Hepatic stellate cell (primary cell): Measurements from ENCODE around the gene SPTBN1.
"Not testable (repeated sequence)": the region's sequence is repeated elsewhere in the genome, so short reads cannot be mapped to it uniquely, and the experiment has no call there.

Source experiments
- DNase-seq: peaks from one replicate; pipeline ENCODE4 v3.0.0; 2011; ENCODE audit warnings: low spot score

The SPTBN1 gene

DNA sequence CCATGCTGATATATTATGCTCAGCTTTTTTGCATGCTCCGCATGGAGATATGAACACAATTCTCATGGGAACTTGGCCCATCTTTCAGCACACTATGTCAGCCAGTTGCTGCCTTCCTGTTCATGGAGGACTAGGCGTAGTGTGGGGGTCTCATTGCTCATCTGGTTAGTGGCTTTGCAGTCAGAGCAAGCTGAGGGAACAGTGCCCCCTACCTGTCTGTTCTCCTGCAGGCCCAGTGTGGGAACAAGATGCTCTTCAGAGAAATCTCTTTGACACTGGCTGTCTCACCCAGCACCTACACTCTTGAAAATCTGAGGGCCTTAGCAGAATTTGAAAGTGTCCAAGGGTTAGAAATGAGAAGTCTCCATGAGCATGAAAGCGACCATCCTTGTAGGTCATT lies 47.1 kb downstream of the SPTBN1 start:
- DNase-seq: no peak

GRCh38 chr2:54503828-54504227 lies 47.7 kb downstream of the SPTBN1 start:
- no peak for DNase-seq

- DNase-seq: no peak
Observed at GRCh38 chr2:54504866-54505265, 48.7 kb downstream of the SPTBN1 start.

DNA sequence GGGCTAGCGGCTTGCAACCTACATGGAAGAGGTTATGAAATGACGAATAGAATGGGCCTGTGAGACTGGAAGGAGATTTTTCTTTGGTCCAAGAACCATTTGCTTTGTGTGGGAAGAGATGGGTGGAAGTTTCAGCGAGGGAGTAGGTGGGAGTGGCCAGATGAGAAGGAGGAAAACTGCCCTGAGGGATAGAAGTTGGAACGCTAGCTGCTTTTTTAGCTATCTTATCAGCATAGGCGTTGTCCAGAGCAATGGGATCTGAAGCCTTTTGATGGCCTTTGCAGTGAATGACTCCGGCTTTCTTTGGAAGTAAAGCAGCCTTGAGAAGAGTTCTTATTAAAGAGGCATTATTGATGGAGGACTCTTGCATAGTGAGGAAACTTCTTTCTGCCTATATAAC lies 52.4 kb downstream of the SPTBN1 start:
- no peak for DNase-seq

GRCh38 chr2:54509043-54509442 lies 52.9 kb downstream of the SPTBN1 start:
- DNase-seq: not testable (repeated sequence)

- no peak for DNase-seq
Observed at GRCh38 chr2:54510916-54511315, 54.8 kb downstream of the SPTBN1 start.

GRCh38 chr2:54512183-54512582 lies 56.1 kb downstream of the SPTBN1 start:
- DNase-seq: no peak

DNA sequence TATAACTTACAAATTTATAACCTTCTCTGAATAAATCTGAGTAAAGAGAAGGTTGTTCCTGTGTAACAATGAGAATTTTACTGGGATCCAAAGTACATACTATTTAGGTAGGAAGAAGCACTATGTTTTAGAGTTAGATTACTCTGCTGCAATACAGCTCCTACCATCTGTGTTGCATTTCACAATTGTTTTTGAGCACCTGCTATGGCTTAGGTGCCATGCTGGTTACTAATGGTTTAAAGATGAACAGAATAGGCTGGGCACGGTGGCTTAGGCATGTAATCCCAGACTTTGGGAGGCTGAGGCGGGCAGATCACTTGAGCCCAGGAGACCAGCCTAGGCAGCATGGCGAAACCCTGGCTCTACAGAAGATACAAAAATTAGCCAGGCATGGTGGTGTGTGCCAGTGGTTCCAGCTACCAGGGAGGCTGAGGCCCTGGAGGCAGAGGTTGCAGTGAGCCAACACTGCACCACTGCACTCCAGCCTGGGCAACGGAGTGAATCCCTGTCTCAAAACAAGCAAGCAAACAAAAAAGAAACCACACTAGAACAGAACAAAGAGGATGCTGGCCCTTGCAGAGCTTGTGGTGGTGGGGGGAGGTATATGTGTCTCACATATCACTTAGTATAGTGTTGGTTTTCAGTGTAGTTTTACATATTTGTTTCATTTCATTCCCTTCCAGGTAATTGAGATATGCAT lies 56.7 kb downstream of the SPTBN1 start:
- DNase-seq: no peak

DNA sequence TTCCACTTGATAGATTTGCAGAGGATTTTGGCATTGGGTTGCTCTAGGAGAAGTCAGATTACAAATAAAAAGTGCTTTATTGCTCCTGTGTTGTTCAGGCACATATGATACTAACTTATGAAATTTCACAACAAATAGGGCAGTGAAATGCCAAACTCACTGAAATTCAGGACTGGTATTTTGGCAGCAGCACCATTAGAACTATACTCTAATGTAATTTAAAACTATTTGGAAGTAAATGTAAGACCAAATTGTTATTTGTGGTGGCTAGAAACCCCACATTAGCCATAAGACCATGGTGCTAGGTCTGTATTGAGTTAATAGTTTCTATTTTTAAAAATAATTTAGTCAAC lies 57.2 kb downstream of the SPTBN1 start:
- no peak for DNase-seq

DNA sequence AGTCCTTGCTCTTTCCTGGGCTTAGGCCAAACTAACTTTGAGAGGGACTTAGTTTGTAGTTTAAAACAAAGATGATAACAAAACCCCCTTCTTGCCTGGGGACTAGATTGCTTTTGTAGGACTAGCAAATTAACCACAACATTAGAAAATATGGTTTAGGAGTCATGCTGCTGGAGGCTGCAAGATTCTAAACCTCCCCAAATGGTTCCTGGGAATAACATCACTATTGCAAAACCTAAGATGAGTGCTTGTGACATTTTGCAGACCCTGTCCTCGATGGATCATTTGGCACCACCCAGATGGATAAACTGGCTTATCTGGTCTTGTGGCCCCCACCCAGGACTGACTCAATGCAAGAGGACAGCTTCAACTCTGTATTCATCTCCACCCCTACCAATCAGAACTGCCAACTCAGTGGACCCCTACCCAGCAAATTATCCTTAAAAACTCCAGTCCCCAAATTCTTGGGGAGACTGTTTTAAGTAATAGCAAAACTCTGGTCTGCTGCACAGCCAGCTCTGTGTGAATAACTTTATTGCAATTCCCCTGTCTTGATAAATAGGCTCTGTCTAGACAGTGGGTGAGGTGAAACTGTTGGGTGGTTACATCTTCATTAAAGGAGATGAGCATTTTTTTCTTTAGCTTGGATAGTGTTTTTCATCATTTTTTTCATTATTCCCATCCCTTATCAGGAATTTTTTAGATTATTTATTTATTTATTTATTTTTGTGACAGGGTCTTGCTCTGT lies 58.9 kb downstream of the SPTBN1 start:
- no peak for DNase-seq

DNA sequence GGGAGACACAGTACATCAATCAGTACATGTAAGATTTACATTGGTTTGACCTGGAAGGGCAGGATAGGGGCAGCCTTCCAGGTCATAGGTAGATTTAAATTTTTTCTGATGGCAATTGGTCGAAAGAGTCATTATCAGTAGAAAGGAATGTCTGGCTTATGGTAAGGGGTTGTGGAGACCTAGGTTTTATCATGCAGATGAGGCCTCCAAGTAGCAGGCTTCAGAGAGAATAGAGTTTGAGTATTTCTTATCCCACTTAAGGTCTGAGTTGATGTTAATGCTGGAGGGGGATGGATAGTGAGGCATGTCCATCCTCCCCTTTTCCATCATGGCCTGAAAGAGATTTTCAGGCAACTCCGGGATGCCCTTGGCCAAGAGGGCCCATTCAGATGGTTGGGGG lies 60.7 kb downstream of the SPTBN1 start:
- DNase-seq: no peak

- DNase-seq: not testable (repeated sequence)
Observed at GRCh38 chr2:54518016-54518415, 61.9 kb downstream of the SPTBN1 start.

GRCh38 chr2:54518430-54518829 lies 62.3 kb downstream of the SPTBN1 start:
- no peak for DNase-seq

- DNase-seq: no peak
Observed at GRCh38 chr2:54519841-54520459, 63.8 kb downstream of the SPTBN1 start.

- peak; percentile 73 for DNase-seq
Observed at GRCh38 chr2:54520687-54521086, 64.6 kb downstream of the SPTBN1 start.

GRCh38 chr2:54522624-54523281 lies 66.6 kb downstream of the SPTBN1 start:
- no peak for DNase-seq

- no peak for DNase-seq
Observed at GRCh38 chr2:54523324-54523959, 67.3 kb downstream of the SPTBN1 start.

DNA sequence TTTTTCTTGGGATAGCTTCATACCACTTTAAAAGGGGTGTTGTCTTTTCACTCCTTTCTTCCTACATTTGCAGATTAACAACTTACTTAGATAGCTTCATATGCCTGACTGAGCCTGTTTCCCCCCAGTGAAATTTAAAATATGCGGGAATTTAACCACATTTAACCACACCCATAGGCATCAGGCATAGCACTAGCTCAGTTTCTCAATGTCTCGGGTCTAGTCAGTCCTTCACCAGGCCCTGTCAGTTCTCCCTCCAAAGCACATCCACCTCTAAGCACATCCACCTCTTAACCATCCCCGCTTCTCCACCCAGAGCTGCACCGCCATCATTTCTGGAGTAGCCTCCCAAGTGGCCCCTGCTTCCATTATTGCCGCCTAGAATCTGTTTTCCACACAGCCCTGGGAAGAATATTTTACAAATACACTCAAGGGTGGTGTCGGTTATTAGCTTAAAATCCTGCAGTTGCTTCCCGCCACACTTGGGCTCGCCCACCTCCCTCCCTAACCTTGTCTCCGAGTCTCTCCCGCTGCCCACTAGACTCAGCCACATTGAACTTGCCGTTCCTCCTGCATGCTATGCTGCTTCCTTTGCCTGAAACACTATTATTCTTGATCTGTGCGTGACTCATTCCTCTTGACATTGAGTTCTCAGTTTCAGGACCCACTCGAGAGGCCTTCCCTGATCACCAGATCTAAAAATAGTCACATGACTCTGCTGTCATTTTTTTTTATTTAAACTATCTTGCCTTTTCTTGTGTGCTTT lies 68.3 kb downstream of the SPTBN1 start:
- peak; percentile 76 for DNase-seq

GRCh38 chr2:54525321-54525720 lies 69.2 kb downstream of the SPTBN1 start:
- no peak for DNase-seq

GRCh38 chr2:54526226-54526879 lies 70.2 kb downstream of the SPTBN1 start:
- no peak for DNase-seq
